ENCODE results near the gene PELI2.

Gene PELI2

GRCh38 chr14:56268039-56268438 lies 149.8 kb downstream of the PELI2 start:
- DNase-seq: no peak

GRCh38 chr14:56268673-56269072 lies 150.5 kb downstream of the PELI2 start:
- no peak for DNase-seq

- DNase-seq: no peak
Measured at GRCh38 chr14:56270921-56271320, 152.7 kb downstream of the PELI2 start.

GRCh38 chr14:56271970-56272369 lies 153.8 kb downstream of the PELI2 start:
- DNase-seq: no peak

- no peak for DNase-seq
Measured at GRCh38 chr14:56273155-56273554, 154.9 kb downstream of the PELI2 start.

GRCh38 chr14:56273951-56274350 lies 155.7 kb downstream of the PELI2 start:
- no peak for DNase-seq

GRCh38 chr14:56274556-56274955 lies 156.3 kb downstream of the PELI2 start:
- DNase-seq: no peak

- DNase-seq: no peak
Measured at GRCh38 chr14:56276108-56276507, 157.9 kb downstream of the PELI2 start.

- DNase-seq: no peak
Measured at GRCh38 chr14:56278383-56278782, 160.2 kb downstream of the PELI2 start.

GRCh38 chr14:56280843-56281242 lies 162.6 kb downstream of the PELI2 start:
- no peak for DNase-seq

GRCh38 chr14:56282179-56282578 lies 164.0 kb downstream of the PELI2 start:
- DNase-seq: no peak

- DNase-seq: no peak
Measured at GRCh38 chr14:56284641-56285040, 166.4 kb downstream of the PELI2 start.

- no peak for DNase-seq
Measured at GRCh38 chr14:56289155-56289554, 170.9 kb downstream of the PELI2 start.

- DNase-seq: no peak
Measured at GRCh38 chr14:56290195-56290594, 172.0 kb downstream of the PELI2 start.

GRCh38 chr14:56292970-56293369 lies 174.8 kb downstream of the PELI2 start:
- no peak for DNase-seq

- DNase-seq: no peak
Measured at GRCh38 chr14:56293506-56293905, 175.3 kb downstream of the PELI2 start.

GRCh38 chr14:56294128-56294527 lies 175.9 kb downstream of the PELI2 start:
- DNase-seq: no peak

- no peak for DNase-seq
Measured at GRCh38 chr14:56295743-56296142, 177.5 kb downstream of the PELI2 start.

GRCh38 chr14:56297449-56297848 lies 179.2 kb downstream of the PELI2 start:
- DNase-seq: no peak

- DNase-seq: no peak
Measured at GRCh38 chr14:56299306-56299984, 181.2 kb downstream of the PELI2 start.

- DNase-seq: no peak
Measured at GRCh38 chr14:56300495-56300894, 182.3 kb downstream of the PELI2 start.

- no peak for DNase-seq
Measured at GRCh38 chr14:56304456-56304855, 186.2 kb downstream of the PELI2 start.

- DNase-seq: no peak
Measured at GRCh38 chr14:56309198-56309597, 191.0 kb downstream of the PELI2 start.

GRCh38 chr14:56310643-56311042 lies 192.4 kb downstream of the PELI2 start:
- peak; percentile 34 for DNase-seq

GRCh38 chr14:56313789-56314188 lies 195.6 kb downstream of the PELI2 start:
- DNase-seq: no peak

Data from hematopoietic multipotent progenitor cell treated with erythropoietin and hydrocortisone succinate and interleukin-3 and kit ligand, for 8 days (in vitro differentiated cells).